Hematopoietic multipotent progenitor cell (in vitro differentiated cells): ENCODE measurements around the gene MAST4. TPM values are rescaled to one million over a fixed set of nuclear protein-coding genes. Genes with fewer than 3 reads are reported as not detected.
A peak's percentile ranks its signal among the peaks of the same experiment; 100 is the strongest.
"Not testable (repeated sequence)": the region's sequence is repeated elsewhere in the genome, so short reads cannot be mapped to it uniquely, and the experiment has no call there.

Experiments used
- DNase-seq, 3 donors: peaks; one replicate each; pipeline ENCODE4 v3.0.0-alpha.2; 2011 to 2015; ENCODE audit warnings: low read depth in 2 of 3, low spot score in 2 of 3
- total RNA-seq: library from RNA; depleted of rRNA; stranded (reverse); fragments of >200 nt; gene quantifications from one replicate; pipeline ENCODE4 v1.2.3, GENCODE V29; 2012

MAST4 gene
- total RNA-seq, 1 donor, result 19.9 TPM

DNA sequence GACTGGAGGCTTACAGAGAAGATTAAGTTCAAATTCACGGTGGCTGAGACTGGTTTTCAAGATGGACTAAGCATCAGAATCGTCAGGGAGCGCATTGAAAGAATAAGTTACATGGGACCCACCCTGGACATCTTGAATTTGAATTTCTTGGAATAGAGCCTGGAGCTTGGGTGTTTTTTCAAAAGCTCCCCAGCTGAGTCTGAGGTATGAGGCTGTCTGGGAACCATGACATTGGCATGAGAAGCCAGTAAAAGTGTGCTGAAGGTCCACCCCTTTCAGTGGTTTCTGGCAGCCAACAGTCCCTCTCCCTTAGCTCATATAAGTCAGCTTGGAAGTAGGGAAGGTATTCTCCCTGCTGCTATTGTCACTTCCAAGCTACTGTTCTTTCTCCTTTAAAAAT, 97.8 kb downstream of the MAST4 start:
- no peak for DNase-seq

DNA sequence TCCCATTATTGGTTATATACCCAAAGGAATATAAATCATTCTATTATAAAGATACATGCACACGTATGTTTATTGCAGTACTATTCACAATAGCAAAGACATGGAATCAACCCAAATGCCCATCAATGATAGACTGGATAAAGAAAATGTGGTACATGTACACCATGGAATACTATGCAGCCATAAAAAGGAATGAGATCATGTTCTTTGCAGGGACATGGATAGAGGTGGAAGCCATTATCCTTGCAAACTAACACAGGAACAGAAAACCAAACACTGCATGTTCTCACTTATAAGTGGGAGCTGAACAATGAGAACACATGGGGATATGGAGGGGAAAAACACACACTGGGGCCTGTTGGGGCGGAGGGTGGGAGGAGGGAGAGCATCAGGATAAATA, 99.6 kb downstream of the MAST4 start:
- DNase-seq, result not testable (repeated sequence)

DNA sequence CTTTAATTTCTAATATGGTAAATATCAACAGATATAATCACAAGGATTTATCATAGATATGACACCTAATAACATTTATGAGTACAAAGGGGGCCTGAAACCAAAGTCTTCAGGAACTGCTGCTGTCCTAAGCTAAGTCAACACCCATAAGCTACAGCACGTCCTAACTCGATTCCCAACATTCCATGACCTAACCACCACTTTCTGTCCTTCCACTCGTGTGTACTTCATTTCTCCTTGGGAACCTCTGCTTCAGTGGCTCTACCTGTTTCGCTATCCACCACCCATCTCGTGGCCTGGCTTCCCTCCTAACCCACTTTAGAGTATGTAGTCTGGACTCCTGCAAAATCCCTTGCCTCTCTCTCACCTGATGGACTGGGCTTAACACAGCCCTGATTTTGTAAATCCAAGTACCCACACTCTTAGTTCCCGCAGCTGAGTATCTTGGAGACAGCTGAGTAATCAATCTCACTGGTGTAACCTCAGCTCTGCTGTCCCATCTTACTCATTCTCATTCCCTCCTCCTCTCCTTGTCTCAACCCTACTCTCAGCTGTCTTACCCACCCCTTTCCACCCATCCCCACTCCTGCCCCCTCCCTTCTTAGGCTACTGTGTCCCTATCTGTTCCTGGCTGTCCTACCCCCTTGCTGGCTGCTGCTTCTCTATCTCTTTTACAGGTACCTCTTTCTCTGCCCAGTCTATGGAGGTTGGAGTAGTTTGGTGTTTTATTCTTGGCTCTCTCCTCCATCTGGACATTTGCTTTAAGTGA, 101.8 kb downstream of the MAST4 start:
- DNase-seq, result no peak

GRCh38 chr5:66701244-66701643, 105.1 kb downstream of the MAST4 start:
- DNase-seq, result no peak

- DNase-seq, result no peak
Observed at GRCh38 chr5:66702426-66702825, 106.2 kb downstream of the MAST4 start.

DNA sequence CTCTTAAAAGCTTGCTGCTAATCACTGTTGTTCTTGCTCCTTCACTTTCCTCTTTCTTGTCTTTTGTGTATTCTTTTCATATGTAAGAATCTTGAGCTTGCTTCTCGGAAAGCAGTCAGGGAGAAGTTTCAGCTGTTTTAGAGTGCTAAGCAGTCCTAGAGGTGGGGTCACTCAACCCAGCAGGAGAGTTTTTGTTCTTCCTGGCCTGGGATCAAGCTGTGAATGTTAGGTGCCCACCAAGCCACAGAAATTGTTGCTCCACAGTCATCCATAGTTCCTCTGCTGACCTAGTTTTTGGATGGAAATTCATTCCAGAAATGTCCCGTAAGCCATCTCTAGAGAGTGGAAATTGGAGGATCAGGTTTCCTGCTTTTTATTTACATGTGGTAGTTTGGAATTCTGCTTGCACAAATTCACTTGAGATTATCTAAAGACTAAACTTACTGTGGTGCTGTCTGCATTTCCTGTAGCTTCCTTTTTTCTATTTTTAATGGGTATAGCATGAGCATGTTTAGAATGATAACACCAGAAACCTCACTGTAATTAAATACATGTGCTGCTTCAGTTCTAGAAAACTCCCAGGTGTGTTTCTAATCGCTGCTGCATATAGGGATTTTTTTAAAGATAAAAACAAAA, 108.7 kb downstream of the MAST4 start:
- no peak for DNase-seq

DNA sequence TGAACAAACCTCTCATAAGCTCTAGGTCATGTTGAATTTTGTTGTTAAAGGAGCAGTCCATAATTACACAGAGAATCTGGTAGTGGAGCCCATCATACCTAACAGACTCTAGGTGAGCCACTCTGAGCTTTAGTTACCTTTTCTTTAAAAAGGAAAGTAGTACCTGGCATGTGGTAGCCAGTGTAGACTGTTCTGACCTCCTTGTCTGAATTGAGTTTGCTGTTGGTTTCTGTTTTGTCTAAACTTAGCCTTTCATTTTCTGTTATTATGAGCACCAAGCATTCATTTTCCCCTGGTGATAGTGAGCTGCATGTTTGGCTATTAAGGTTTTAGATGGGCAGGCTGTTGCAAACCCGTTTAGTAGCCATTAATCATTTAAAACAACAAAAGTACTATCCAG, 112.2 kb downstream of the MAST4 start:
- DNase-seq, result no peak

GRCh38 chr5:66710557-66711088, 114.4 kb downstream of the MAST4 start:
- DNase-seq, result no peak

DNA sequence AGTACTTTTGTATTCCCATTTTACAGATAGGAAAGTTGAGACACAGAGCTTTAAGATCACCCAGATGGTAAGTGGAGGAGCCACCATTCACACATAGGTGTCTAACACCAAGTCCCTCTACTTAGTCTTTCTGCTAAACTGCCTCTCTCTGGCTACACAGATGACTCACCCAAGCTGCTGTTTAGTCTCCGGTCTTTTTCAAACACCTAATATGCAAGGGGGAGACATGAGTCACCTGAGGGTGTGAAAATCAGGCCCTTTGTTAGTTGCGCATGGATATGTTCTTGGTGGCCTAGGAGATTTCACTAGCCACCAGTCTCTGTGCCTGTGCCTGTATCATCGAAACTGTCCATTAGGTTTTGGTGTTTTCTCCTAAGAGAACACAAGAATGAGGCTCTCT, 117.8 kb downstream of the MAST4 start:
- no peak for DNase-seq

- no peak for DNase-seq
Observed at GRCh38 chr5:66717455-66718373, 121.5 kb downstream of the MAST4 start.

GRCh38 chr5:66718374-66719002, 122.3 kb downstream of the MAST4 start:
- DNase-seq, result peak in 1 of 3 donors; percentile 8

DNA sequence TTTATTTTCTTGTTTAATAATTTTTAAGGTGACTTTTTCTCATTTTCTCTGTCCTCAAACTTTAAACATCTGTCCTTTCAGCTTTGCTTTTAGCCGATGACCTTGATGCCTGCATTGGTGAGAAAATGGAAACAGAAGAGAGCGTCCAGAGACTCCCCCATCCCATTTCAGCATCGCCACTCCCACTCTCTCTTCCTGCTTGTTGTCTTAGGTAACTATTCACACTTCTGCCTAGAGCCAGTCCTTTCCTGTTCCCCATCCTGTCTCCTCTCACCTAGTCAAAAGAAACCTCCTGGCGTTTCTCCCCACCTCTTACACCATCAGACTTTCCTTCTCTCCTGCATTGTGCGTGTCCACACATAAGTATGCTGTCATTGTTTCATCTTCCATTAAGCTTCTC, 124.6 kb downstream of the MAST4 start:
- DNase-seq, result no peak

DNA sequence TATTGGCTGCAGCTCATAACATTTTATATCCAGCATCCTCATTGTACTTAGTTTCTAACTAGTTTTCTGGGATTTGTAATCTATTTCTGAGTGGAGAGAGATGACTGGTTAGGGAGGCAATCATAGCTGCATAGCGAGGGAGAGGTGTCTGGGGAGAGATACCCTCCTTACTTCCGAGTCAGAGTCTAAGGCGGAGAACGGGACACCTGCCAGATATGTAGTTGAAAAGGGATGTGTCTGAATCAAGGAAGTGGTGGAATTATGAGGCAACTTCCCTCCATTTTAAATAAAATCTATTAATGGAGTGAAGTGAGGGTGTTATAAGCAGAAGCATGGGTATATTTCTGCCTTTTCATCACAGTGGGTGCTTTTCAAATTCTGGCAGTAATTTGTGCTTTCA, 126.5 kb downstream of the MAST4 start:
- DNase-seq, result no peak

DNA sequence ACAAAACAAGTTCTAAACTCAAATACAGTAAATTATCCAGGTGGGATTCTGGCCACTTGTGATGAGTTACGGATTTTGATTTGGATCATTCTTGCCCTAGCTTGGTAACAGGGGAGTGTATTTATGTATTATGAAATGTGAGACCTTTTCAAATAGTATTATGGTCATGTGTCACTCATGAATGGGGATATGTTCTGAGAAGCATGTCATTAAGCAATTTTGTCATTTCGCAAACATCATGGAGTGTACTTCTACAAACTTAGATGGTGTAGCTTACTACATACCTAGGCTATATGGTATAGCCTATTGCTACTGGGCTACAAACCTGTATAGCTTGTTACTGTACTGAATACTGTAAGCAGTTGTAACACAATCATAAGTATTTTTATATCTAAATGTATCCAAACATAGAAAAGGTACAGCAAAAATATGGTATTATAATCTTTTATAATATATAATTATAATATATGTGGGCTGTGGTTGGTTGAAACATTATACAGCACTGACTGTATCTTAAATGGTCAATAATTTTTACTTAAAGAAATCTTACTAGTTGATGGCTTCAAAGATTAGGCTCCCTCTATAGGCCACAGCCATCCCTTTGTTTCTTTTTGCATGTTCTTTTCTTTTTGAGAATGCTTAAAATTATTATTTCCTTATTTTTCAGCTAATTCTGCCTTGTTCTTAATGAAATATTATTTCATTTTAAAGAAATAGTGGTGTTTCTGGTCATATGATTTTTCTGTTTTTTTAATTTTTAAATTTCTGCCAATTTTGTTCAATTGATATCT, 128.4 kb downstream of the MAST4 start:
- no peak for DNase-seq

DNA sequence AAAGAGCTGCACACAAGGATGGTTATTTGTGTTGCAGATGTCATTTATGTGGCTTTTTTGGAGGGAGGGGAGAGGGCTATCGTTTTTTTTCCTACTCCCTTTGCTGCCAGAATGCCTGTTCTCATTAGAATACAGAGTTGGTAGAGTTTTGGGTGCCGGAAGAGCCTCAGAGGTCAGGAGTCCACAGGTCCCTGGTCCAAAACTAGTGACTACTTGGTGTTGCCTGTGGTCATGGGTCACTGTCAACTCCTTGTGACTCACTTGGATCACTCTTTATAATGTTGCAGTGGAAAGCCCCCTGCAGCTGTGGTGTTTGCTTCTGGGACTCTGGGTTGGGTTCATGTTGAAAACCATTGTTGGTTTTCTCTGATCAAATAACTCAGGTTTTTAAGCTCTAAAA, 131.4 kb downstream of the MAST4 start:
- no peak for DNase-seq

GRCh38 chr5:66728049-66728448, 131.9 kb downstream of the MAST4 start:
- DNase-seq, result no peak

DNA sequence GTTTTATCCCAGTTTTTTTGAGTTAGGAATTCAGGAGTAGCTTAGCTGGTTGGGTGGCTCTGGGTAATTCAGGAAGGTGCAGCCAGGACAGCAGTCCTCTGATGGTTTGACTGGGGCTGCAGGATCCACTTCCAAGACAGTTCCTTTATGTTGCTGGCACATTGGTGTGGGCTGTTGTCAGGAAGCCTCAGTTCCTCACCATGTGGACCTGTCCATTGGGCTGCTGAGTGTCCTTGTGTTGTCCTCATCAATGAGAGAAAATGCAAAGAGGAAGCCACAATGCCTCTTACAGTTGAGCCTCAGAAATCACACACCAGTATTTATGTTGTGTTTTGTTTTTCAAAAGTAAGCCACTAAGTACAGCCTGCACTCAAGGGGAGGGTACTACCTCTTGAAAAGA, 140.9 kb downstream of the MAST4 start:
- no peak for DNase-seq

- DNase-seq, result no peak
Observed at GRCh38 chr5:66738136-66738535, 141.9 kb downstream of the MAST4 start.

DNA sequence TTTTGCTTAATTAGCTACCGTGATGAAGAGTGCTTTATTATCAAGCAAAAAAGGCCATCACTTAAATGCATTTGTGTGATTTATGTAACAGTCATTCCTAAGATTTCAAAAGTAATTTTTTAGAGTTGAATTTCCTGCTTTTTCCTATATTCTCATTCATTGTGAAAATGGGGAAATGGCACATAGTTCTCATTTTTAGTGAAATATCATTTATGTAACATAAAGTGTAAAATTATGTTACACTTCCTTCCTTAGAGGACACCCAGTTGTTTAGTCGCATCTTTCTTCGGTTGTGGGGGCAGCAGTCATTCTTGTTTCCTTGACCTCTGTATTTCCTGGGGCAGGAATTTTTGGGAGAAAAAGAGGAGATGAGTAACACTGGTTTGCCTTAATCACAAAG, 142.8 kb downstream of the MAST4 start:
- DNase-seq, result no peak

GRCh38 chr5:66739951-66740350, 143.8 kb downstream of the MAST4 start:
- DNase-seq, result no peak
